Ureter (tissue), 1 donor: ENCODE measurements around the gene MAP3K4. TPM values are rescaled to one million over a fixed set of nuclear protein-coding genes. Genes with fewer than 3 reads are reported as not detected.

Experiments
- DNase-seq: peaks from one replicate; pipeline ENCODE4 v3.0.0-alpha.2; 2020; ENCODE audit warnings: low spot score
- total RNA-seq: library from RNA; stranded (reverse); gene quantifications from one replicate; pipeline ENCODE4 v1.2.4, GENCODE V29; 2023
- donor health status: DM: yes; HTN: yes; CAD: no.

The MAP3K4 gene, protein sequence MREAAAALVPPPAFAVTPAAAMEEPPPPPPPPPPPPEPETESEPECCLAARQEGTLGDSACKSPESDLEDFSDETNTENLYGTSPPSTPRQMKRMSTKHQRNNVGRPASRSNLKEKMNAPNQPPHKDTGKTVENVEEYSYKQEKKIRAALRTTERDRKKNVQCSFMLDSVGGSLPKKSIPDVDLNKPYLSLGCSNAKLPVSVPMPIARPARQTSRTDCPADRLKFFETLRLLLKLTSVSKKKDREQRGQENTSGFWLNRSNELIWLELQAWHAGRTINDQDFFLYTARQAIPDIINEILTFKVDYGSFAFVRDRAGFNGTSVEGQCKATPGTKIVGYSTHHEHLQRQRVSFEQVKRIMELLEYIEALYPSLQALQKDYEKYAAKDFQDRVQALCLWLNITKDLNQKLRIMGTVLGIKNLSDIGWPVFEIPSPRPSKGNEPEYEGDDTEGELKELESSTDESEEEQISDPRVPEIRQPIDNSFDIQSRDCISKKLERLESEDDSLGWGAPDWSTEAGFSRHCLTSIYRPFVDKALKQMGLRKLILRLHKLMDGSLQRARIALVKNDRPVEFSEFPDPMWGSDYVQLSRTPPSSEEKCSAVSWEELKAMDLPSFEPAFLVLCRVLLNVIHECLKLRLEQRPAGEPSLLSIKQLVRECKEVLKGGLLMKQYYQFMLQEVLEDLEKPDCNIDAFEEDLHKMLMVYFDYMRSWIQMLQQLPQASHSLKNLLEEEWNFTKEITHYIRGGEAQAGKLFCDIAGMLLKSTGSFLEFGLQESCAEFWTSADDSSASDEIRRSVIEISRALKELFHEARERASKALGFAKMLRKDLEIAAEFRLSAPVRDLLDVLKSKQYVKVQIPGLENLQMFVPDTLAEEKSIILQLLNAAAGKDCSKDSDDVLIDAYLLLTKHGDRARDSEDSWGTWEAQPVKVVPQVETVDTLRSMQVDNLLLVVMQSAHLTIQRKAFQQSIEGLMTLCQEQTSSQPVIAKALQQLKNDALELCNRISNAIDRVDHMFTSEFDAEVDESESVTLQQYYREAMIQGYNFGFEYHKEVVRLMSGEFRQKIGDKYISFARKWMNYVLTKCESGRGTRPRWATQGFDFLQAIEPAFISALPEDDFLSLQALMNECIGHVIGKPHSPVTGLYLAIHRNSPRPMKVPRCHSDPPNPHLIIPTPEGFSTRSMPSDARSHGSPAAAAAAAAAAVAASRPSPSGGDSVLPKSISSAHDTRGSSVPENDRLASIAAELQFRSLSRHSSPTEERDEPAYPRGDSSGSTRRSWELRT (N-terminal part only)
- total RNA-seq = 89.8 TPM

DNA sequence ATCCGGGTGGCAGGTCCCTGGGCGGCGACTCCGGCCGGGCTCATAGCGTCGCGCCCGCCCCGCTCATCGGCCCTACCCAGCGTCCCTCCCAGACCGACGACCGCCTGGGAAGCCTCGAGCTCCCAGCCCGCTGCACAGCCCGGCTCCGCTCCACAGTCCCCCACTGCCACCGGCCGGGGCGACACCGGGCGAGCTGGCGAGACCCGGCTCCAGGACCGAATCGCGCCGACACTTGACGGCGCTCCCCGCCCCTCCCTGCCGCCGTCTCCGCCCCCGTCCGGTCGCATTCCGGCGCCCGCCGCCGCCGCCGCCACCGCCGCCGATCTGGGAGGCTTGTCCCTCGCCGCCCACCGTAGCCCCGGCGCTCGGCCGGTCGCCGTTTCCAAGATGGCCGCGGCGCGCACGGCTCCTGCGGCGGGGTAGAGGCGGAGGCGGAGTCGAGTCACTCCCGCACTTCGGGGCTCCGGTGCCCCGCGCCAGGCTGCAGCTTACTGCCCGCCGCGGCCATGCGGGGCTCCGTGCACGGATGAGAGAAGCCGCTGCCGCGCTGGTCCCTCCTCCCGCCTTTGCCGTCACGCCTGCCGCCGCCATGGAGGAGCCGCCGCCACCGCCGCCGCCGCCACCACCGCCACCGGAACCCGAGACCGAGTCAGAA lies at the start of gene MAP3K4:
MAP3K4 (plus strand) TSS at position 364 of the 655 bp plus-strand sequence; CDS start at position 527, 163 bp downstream.
- DNase-seq = peak; percentile 84

DNA sequence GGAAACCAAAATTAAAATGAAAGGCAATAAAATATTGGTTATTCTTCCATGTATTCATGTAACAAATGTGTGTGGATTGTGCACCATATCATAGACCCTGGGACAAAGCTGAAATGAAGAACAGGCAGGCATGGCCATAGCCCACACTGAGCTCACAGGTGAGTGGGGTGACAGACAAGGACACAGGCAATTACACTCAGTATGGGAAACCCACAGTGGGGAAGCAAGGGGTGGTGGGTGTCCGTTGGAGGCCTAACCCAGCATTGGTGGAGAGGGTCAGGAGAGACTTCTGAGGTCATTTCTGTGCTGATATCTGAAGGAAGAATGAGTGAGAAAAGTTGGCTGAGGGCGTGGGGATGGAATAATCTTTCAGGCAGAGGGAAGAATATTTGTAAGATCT lies 47.6 kb upstream of the MAP3K4 start:
- no peak for DNase-seq

DNA sequence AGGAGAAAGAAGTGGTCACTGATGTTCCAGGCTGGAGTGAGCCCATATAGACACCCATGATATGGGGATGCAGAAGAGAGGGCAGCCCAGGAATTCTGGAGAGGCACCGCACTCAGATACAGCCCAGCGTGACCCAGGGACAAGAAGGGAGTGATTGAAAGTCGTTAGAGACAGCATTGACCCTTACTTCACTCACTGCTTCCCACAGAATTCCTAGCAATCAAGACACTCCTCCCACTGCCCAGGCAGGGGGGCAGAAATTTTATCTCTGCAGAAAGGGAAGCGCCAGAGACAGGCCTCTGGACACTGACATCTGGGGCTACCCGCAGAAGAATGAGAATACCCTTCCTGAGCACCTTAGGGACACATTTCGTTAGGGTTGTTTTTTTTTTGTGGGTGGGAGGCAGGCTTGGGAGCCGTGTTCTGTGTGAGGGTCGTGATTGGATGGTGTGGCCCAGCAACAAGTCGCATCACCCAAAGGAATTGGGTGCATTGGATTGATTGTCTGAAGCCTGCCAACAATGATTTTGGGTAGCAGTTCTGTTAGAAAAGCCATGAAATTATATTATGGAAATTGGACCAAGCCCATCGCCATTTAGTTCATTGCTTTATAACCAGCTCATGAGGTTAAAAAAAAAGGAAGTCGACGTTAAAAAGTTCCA lies 45.9 kb upstream of the MAP3K4 start:
- DNase-seq = no peak

DNA sequence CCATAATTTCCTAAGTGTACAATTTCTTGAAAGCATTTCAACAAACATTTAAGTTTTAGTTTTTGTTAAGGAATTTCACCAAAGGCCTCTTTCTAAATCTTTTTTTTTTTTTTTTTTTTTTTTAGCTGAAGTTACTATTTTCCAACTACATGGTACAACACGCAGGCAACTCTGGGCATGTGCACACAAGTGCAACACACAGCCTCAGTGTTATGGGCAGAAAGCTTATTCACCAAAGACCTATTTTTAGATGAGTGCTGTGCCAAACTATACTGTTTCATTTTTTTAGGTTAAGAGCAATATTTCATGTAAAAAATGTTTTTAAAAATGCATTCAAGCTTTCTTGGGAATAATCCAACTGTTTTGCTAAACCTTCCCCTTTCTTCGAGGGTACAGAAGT lies 42.0 kb upstream of the MAP3K4 start:
- DNase-seq = no peak

DNA sequence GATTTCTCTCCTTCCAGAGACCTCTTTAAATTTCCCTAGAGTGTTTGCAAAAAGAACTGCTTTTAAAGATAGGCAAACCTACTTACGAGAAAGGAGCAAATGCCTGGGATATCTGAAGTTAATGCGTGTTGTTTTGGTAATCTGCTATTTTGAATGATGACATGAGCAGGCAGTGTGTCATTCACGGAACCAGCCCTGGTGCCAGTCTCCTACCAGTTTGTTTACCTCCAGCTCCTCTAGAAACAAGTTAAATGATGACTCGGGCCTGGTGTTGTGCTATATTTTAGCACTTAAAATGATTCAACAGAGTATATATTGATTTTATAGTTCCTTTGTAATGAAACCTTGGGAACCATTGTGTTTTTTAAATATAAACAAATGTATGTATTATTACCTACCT lies 41.1 kb upstream of the MAP3K4 start:
- DNase-seq = no peak

DNA sequence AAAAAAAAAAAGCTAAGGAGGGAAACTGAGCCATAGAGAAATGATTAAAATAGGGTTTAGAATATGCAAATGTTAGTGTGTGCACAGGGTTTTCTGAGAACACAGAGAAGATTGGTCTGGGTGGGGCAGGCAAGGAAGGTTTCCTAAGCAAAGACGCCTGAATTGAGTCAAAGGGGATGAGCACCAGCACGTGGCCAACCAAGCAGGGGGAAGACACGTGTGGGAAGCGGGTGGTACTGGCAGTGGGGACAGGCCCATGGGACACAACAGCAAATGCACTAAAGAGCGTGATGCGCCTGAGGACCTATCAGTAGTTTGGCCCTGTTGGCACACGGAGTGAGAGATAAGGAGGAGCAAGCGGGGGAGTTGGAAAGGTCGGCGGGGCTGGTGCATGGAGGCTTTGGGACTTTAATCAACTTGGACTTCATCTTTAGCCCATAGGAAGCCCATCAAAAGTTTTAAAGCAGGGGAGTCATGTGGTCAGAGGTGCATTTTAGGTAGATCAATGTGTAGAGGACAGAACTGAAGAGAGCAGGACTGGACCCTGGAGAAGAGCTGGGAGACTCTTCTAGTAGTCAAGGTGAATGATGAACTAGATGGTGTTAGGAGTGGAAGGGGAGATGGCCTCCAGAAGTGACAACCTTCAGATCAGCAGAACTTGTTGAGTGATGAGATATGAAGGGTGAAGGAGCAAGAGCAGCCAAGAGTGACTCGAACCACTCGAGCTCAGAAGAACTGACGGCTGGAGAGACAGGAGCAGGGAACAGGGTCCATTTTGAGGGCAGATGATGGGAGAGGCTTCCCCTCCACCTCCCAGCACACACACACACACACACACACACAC lies 40.2 kb upstream of the MAP3K4 start:
- no peak for DNase-seq

DNA sequence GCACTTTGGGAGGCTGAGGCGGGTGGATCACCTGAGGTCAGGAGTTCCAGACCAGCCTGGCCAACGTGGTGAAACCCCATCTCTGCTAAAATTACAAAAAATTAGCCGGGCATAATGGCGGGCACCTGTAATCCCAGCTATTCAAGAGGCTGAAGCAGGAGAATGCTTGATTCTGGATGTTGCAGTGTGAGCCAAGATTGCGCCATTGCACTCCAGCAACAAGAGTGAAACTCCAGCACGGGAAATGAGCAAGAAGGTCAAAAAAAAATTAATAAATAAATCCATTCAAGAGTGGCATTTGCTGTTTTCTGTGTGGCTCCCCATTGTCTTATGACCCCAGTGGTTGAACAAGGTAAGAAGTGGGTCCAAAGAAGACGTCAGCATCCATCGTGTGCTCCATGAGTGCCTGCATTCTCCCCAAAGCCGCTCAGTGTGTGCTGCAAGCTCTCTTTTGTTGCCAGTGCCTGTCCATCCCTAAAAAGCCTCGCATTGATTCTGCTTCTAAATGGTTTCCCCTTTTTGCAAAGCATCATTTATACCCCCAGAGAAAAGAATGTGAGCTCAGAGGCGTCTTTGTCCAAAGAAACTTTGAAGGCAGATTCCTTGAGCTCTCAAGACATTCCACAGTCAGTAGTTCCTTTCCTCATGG lies 38.8 kb upstream of the MAP3K4 start:
- DNase-seq = no peak

DNA sequence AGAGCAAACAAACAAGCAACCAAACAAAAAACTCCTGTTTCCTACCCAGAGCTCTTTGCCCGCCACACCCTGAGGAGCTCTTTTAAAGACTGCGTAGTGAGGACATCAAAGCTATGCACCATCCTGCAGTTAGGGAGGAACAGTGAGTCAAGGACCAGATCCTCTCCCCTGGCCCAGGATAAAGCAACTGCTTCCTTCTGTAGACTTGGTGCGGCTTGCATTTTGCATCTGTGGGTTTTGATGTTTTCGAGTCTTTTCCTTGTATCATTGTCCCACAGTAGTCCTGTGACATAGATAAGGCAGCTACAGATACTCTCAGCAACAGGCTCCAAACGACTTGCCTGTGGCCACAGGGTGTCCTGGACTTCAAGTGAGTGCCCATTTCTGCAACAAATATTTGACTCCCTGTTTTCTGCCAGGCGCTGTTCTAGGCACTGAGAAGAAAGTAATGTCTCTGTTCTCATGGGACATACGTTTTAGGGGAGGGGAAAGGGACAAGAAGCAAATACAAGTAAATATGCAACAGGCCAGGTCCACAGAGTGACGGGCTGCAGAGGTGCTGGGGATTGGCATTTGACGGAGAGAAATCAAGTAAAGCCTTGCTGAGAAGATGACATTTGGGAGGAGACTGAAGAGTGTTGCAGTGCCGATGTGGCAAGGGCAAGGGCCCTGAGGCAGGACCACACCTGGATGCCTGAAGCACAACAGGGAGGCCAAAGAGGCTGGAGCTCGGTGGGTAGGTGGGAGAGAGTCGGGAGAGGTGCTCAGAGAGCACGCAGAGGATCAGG lies 35.9 kb upstream of the MAP3K4 start:
- DNase-seq = no peak

DNA sequence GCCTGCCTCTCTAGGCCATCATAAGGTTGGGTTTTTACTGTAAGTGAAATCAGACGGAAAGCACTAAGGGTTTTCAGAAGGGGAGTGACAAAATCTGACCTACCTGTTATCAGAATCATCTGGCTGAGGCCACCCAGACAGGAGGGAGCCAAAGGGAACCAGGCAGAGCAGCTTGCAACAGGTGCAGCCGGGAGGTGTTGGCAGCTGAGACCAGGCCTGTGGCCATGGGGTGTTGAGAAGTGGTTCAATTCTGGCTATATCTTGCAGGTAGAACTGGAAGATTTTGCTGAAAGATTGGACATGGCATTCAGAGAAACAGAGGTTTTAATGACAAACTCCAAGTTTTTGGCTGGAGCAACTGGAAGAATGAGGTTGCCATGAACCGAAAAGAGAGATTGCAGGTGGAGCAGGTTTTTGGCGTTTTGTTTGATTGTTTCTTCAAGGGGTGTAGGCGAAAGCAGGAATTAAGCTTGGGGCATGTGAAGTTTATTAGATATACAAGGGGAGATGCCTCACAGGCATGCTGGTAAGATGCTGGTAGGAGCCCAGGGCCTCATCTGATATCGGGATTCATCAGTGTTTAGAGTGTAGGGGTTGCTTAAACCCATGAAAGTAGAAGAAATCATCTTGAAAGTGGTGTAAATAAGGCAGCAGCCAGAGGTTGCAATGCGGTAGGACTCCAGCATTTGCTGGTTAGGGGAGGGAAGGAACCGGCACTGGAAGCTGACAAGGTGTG lies 35.1 kb upstream of the MAP3K4 start:
- no peak for DNase-seq

DNA sequence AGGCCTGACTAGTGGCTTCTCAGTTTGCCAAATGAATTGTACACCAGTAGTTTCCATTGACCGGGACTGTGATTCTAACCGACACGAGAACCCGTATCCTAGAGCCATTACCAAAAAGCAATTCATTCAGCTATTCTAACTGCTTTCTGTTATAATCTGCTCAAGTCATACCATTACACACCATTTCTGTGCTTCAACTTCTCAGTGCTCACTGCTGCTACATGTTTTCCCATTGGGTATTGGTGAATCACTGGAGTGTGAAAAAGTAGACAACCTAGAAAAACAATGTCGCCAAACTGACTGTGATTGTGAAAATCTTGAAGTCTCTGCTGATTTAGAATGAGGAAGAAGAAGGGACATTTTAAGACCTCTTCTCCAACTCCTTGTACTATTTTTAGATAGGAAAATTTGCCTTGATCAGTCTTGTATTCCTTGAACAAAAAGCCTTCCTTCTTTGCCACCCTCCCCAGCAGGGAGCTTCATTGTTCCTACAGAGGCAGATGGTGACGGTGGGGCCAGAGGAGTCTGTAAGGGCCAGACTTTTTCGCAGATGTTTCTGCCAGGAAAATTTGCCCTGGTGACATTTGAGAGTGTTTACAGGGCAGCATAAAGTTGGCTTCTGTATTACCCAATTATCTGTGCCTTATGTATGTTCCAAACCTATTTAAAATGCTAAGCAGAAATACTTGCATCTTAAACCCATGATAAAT lies 31.7 kb upstream of the MAP3K4 start:
- no peak for DNase-seq

DNA sequence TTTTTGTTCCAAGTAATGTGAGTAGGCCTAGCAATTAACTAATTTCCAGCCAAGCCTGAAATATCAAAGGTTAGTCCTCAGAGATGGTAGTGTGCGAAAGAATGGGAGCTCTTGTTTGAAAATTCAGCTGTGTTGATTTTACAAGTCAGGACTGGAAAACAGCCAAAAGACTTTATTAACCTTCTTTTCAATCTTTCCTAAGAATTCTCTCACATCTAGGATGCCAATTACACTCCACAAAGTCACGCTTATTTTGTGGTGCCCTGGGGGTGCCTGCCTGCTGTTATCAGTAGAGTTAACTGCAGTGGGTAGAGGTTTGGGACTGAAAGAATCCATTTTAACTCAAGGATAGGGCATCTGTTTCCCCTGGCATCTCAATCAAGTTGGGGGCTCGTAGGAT lies 30.7 kb upstream of the MAP3K4 start:
- no peak for DNase-seq

DNA sequence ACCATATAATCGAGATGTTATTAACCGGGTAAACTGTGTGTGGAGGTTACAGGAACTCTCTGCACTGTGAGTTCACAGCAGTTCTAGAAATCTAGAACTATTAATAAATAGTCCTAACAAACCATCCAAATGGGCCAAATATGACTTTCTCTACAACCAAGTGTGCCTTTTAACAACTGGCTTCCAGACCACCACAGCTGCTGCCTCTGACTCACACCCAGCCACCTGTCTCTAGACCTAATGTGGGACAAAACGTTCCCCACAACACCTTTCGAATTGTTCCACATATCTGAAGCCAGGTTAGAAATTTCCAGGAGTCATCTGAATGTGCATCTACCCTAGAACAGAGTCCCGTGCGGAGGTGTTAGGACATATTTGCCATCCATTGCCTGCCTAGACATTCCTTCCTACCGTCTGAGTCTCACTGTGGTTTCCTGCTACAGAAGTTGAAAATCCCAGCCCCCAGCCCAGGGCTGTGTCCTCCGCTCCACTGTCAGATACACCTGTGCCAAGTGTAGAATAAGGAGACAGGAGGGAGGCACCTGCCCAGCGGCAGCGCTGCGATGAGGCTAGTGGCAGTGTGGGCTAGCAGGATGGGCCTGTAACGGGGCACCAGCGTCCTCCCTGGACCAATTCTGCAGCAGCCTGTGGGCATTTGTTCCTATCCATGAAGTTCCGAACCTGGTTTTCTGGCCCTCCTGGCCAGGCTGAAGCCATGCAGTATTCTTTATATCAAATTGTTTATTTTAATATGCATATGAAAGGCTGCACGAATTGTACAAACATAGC lies 28.5 kb upstream of the MAP3K4 start:
- DNase-seq = no peak

DNA sequence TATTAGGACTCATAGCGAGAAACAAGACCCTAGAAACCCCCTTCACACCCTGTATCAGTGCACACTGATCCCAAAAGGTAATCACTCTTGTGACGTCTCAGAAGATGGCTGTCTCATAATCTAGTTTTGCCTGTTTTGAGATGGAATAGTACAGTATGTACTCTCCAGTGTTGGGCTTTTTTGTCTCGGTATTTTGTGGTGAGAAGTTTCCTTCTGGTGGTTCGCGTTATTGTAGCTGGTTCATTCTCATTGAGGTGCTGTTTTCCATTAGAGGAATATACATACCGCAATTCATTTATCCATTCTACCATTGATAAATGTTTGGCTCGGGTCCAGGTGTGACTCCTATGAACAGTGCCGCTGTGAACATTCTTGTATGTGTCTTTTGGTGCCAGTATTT lies 27.9 kb upstream of the MAP3K4 start:
- DNase-seq = no peak

DNA sequence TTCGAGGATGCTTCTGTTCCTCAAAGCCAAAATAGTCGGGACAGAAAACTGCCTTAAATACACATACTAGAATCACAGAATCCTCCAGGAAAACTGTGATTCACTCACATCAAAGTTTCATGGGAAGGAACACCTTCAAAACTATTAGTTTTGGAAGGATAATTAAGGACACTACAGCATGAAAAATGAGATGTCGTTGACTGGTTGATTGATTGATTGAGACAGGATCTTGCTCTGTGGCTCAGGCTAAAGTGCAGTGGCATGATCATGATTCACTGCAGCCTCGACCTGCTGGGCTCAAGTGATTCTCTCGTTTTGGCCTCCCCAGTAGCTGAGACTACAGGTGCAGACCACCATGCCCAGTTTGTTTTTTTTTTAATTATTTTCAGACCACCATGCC lies 25.7 kb upstream of the MAP3K4 start:
- no peak for DNase-seq

DNA sequence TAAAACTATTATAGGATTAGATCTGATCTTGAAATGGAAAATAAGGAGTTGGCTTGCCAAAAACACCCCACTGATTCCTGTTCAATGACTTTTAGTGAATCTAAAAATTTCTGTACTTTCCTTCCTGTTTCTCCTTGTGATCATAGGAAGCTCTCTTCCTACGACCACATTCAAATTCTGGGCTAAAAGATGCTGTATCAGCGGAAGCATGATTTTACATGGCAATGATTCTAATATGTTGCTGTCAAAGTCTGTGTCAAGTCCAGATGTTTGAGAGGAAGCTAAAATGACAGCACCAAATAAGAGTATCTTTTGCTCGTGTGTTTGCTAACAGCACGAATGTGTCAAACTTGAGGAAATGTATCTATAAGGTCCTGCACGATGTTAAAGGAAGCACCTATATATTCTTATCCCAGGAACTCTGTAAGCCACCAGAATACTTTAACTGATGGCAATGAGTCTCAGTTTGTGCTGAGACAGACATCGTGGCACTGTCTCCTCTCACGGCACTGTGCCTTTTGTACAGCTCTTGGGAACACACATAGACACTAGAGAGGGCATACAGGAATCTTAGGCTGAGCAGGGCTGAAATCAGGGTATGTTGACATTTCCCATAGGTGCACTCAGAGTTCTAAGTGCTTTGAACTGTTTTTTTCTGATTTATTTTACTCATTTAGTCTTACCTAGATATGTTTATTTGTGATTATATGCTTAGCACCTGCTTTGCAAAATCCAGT lies 24.9 kb upstream of the MAP3K4 start:
- no peak for DNase-seq

DNA sequence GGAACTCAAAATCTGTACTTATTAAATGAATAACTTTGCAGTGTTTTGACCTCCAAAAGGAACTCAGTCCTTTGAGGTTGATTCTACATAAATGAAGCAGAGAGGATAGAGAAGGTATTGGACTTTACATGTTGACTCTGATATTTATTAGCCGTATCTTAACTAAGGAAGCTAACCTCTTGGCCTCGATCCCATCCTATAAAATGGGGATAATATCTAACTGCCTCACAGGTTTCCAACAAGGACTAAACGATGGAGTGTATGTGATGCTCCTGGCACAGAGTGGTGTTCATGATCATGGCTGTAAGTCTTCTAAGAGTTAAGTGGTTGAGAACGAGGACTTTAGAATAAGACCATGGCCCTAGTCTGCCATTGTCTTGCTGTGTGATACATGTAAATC lies 24.2 kb upstream of the MAP3K4 start:
- no peak for DNase-seq
